ENCODE results near the gene IGF2R. TPM values are rescaled to one million over a fixed set of nuclear protein-coding genes. Genes with fewer than 3 reads are reported as not detected.

Gene IGF2R
- total RNA-seq, 2 experiments from 2014 or later: 19.3 to 37.6 TPM

GRCh38 chr6:159978291-159979135 lies 9.6 kb downstream of the IGF2R start:
- peak; percentile 35 for DNase-seq (ENCODE audit: low spot score)
- no TSS peak for BruUV-seq (replicated peaks)
- H3K9me2 ChIP-seq (ENCODE audit: insufficient read depth, low read length): no peaks in the 10 kb centered on the region
- peaks cover 67% of the 10 kb centered on the region; the same call in 1 of the 2 replicates for H3K79me2 ChIP-seq (ENCODE audit: insufficient read depth, low read depth, low read length)
- intact Hi-C loops (cut with micrococcal nuclease; ENCODE audit: unreplicated experiment): loop anchor here (1.0 to 10.0 kb wide), 2 partner anchors 9 to 766 kb away; partner anchors contain the start of gene IGF2R
- H3K27ac ChIP-seq (ENCODE audit: low read depth, low read length, poor library complexity, severe bottlenecking): peak overlapping the region; percentile 25
- ChIA-PET POLR2A (interaction anchor here (0.6 to 2.1 kb wide), 3 partner anchors 10 to 295 kb away, joined by 3 to 6 read pairs (median 4); no protein-coding TSS in a partner anchor), CTCF (ENCODE audit: unreplicated experiment) (no interaction called here)
- peak overlapping the region; percentile 11 for H3K4me3 ChIP-seq (ENCODE audit: low read depth, low read length, poor library complexity, severe bottlenecking)
- TF ChIP-seq EZH2phosphoT487 (IDR thresholded peaks at IDR 0.05; ENCODE audit: borderline replicate concordance, low read depth, low read length) (no peak), CTCF (conservative IDR thresholded peaks at IDR 0.05; ENCODE audit: low read length) (no peak)
- peaks cover 55% of the 10 kb centered on the region for H3K4me1 ChIP-seq (ENCODE audit: insufficient read depth, low read length, poor library complexity, severe bottlenecking)
- H3K9me3 ChIP-seq (ENCODE audit: low read length): no peaks in the 10 kb centered on the region
- H3K4me2 ChIP-seq (ENCODE audit: low read length): peak overlapping the region; percentile 60
- no peak overlapping the region for H2AFZ ChIP-seq (ENCODE audit: low read length)
- H3K36me3 ChIP-seq (ENCODE audit: insufficient read depth, low read length): no peaks in the 10 kb centered on the region
- H4K20me1 ChIP-seq (ENCODE audit: insufficient read depth, low read length): peaks cover 16% of the 10 kb centered on the region

DNA sequence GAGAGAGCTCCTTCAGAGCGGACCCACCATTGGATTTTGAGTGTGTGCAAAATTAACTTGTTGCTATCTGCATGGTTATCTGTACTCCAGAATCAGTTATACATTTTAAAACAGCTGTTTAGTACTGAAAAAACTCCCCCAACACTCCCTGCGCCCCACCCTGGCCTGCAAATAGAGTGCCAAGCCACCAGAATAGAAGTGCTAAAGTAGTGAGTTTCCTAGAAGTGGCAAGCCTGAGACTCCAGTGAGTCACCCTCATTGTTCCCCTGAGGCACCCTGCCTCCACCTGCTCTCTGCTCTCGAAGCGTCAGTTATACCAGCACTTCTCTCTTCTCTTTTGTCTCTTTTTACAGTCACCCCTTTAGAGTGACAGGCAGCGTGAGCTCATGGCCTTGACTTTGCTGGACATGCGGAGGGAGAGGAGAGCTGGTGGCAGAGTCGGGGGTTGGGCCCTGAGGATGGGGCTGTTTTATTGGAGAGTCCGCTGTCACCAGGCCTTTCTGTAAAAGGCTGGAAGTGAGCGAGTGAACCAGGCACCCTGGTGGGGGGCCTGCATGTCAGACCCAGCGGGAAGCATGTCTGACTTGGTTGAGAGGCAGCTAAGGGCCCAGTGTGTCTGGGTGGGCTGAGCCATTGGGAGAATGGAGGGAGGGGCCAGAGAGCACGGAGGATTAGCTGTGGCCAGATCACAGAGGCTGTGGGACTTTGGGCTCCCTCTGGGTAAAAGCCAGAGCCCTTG lies 10.4 kb downstream of the IGF2R start:
- no TSS peak for BruUV-seq (replicated peaks)
- no peak for TF ChIP-seq CTCF (conservative IDR thresholded peaks at IDR 0.05; ENCODE audit: low read length)
- TF ChIP-seq EZH2phosphoT487 (IDR thresholded peaks at IDR 0.05; ENCODE audit: borderline replicate concordance, low read depth, low read length): no peak
- Histone ChIP-seq H3K79me2 (ENCODE audit: insufficient read depth, low read depth, low read length) (peaks cover 64% of the 10 kb centered on the region; the same call in 1 of the 2 replicates), H3K9me3 (ENCODE audit: low read length) (no peaks in the 10 kb centered on the region), H3K27ac (ENCODE audit: low read depth, low read length, poor library complexity, severe bottlenecking) (peak overlapping the region; percentile 25), H4K20me1 (ENCODE audit: insufficient read depth, low read length) (peaks cover 17% of the 10 kb centered on the region), H3K9me2 (ENCODE audit: insufficient read depth, low read length) (no peaks in the 10 kb centered on the region), H3K36me3 (ENCODE audit: insufficient read depth, low read length) (no peaks in the 10 kb centered on the region), H3K4me3 (ENCODE audit: low read depth, low read length, poor library complexity, severe bottlenecking) (peak overlapping the region; percentile 11), H2AFZ (ENCODE audit: low read length) (no peak overlapping the region), H3K4me2 (ENCODE audit: low read length) (peak overlapping the region; percentile 60), H3K4me1 (ENCODE audit: insufficient read depth, low read length, poor library complexity, severe bottlenecking) (peaks cover 55% of the 10 kb centered on the region)
- peak; percentile 80 for DNase-seq (ENCODE audit: low spot score)
- POLR2A ChIA-PET: interaction anchor here (0.6 to 2.1 kb wide), 4 partner anchors 11 to 295 kb away, joined by 3 to 6 read pairs (median 4); no protein-coding TSS in a partner anchor
- CTCF ChIA-PET (ENCODE audit: unreplicated experiment): interaction anchor here (0.5 to 1.5 kb wide), 2 partner anchors 11 to 124 kb away, joined by 3 read pairs; no protein-coding TSS in a partner anchor
- intact Hi-C loops (cut with micrococcal nuclease; ENCODE audit: unreplicated experiment): loop anchor here (1.0 to 10.0 kb wide), 2 partner anchors 10 to 765 kb away; partner anchors contain the start of gene IGF2R
